AG09309 (cell line): ENCODE results near the gene PPDPF.

ENCODE experiments used
- DNase-seq: peaks from one replicate; pipeline ENCODE4 v3.0.0-alpha.2; 2010; ENCODE audit warnings: low read depth
- H3K4me3 ChIP-seq: 2 replicates; pipeline ENCODE4 v1.5.1; 2011; ENCODE audit warnings: mild to moderate bottlenecking, low read depth, low read length, moderate library complexity; ENCODE audit not compliant: control insufficient read depth
- TF ChIP-seq, protein P1 (sequence below): IDR thresholded peaks from 2 replicates; pipeline ENCODE4 v1.5.1; 2011; ENCODE audit warnings: mild to moderate bottlenecking, low read depth, low read length, inconsistent platforms; ENCODE audit not compliant: insufficient read depth, control insufficient read depth; ENCODE audit errors: missing control alignments

The PPDPF gene

DNA sequence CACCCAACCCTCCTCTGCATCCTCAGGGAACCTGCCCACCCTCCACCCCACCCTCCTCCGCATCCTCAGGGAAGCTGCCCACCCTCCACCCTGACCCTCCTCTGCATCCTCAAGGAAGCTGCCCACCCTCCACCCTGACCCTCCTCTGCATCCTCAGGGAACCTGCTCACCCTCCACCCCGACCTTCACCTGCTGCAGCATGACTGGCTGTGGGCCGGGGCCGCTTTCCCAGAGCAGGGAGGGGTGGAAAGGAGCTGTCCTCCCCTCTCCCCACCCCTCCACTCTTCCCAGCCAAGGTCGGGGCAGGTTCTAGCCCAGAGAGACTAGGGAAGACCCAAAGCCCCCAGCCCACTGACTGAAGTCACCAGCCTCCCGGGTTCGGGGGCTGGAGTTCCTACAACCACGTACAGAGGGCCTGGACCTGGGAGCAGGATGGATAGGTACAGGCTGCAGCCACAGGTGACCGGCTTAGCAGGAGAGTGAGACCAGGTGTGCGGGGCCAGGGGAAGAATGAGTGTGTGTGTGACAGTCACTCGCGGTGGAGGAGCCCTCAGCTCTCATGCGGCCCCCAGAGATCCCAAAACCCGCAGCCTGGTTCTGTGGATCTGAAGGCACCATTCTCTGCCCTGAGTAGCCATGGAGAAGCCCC, 33.3 kb upstream of the PPDPF start:
- H3K4me3 ChIP-seq = no peak overlapping the region
- TF ChIP-seq, protein P1, sequence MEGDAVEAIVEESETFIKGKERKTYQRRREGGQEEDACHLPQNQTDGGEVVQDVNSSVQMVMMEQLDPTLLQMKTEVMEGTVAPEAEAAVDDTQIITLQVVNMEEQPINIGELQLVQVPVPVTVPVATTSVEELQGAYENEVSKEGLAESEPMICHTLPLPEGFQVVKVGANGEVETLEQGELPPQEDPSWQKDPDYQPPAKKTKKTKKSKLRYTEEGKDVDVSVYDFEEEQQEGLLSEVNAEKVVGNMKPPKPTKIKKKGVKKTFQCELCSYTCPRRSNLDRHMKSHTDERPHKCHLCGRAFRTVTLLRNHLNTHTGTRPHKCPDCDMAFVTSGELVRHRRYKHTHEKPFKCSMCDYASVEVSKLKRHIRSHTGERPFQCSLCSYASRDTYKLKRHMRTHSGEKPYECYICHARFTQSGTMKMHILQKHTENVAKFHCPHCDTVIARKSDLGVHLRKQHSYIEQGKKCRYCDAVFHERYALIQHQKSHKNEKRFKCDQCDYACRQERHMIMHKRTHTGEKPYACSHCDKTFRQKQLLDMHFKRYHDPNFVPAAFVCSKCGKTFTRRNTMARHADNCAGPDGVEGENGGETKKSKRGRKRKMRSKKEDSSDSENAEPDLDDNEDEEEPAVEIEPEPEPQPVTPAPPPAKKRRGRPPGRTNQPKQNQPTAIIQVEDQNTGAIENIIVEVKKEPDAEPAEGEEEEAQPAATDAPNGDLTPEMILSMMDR = no peak
- DNase-seq = no peak

DNA sequence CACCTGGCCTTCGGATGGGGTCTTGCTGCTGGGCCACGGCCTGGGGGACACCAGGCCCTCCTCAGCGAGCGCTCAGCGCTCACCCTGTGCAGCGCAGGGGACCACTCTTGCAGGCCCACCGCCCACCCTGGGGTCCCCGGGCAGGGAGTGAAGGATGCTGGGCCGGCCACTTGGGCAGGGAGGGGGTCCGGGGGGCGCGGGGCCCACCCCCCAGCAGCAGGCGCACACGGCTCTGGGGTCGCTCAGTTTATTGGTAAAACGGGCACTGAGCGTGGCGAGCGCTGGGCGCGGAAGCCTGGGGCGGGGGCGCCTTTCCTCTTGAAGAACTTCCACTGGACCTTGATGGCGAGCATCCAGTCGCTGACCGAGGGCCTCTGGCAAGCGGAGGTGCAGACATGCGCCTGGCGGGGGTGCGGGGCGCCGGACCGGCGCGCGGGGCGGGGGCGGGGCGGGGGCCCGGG, 32.8 kb upstream of the PPDPF start:
- DNase-seq = no peak
- H3K4me3 ChIP-seq = no peak overlapping the region
- TF ChIP-seq, protein P1 = no peak

DNA sequence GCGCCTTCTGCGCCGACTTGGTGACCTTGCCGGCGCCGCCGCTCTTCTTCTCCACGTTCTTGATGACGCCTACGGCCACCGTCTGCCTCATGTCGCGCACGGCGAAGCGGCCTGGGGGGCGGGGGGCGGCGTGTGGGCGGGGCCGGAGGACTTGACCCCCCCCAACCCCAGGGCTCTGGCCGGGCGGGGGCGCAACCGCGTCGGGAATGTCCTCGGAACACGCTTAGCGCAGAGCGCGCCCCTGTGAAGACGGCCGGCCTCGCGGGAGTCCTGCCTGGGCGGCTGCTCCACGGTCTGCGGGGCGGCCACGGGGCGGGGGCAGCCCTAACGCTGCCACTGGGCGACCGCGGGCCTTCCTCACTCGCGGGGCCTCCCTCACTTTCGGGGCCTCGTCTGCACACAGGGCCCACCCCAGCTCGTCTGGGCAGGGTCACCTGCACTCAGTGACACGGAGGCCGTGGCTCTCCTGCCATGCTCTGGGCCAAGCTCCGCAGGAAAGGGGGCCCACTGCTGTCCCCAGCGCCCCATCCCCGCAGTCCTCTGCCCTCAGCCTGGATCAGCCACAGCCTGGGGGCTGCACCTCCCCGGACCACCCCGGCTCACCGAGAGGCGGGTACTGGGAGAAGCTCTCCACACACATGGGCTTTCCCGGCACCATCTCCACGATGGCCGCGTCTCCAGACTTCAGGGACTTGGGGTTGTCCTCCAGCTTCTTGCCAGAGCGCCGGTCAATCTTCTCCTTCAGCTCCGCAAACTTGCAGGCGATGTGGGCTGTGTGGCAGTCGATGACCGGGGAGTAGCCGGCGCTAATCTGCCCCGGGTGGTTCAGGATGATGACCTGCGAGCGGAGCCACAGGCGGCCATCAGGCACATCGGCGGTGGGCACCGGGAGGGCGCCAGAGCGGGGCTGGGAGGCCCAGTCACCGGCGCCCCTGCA, 32.0 kb upstream of the PPDPF start:
- TF ChIP-seq, protein P1 = no peak
- no peak for DNase-seq
- H3K4me3 ChIP-seq = no peak overlapping the region

GRCh38 chr20:63490416-63490815, 30.1 kb upstream of the PPDPF start:
- TF ChIP-seq, protein P1 = no peak
- no peak for DNase-seq
- H3K4me3 ChIP-seq = no peak overlapping the region

- TF ChIP-seq, protein P1 = no peak
- DNase-seq = no peak
- H3K4me3 ChIP-seq = no peak overlapping the region
Measured at GRCh38 chr20:63491078-63491477, 29.5 kb upstream of the PPDPF start.

DNA sequence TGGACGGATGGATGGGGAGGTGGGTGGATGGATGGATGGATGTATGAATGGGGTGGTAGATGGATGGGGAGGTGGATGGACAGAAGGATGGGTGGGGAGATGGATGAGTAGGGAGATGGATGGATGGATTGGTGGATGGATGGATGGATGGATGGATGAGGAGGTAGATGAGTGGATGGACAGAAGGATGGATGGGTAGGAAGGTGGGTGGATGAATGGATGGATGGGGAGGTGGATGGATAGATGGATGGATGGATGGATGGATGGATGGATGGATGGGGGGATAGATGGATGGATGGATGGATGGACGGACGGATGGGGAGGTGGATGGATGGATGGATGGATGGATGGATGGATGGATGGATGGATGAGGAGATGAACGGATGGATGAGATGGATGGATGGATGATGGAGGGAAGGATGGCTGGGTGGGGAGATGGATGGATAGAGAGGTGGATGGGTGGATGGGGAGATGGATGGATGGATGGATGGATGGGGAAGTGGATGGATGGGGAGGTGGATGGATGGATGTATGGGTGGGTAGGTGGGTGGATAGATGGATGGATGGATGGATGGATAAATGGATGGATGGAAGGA, 28.8 kb upstream of the PPDPF start:
- no peak overlapping the region for H3K4me3 ChIP-seq

More for the DNA sequence above, 28.8 kb upstream of the PPDPF start:
- TF ChIP-seq, protein P1 = no peak
- DNase-seq = no peak
